Fibroblast of skin of left quadriceps (primary cell): ENCODE measurements around the gene KCNT2.
A peak's percentile ranks its signal among the peaks of the same experiment; 100 is the strongest.
"Not testable (repeated sequence)": the region's sequence is repeated elsewhere in the genome, so short reads cannot be mapped to it uniquely, and the experiment has no call there.

ENCODE experiments used
- DNase-seq, 2 experiments: peaks; one replicate each; pipeline ENCODE4 v3.0.0-alpha.2; 2013; ENCODE audit warnings: low read depth in 2 of 2

Gene KCNT2

DNA sequence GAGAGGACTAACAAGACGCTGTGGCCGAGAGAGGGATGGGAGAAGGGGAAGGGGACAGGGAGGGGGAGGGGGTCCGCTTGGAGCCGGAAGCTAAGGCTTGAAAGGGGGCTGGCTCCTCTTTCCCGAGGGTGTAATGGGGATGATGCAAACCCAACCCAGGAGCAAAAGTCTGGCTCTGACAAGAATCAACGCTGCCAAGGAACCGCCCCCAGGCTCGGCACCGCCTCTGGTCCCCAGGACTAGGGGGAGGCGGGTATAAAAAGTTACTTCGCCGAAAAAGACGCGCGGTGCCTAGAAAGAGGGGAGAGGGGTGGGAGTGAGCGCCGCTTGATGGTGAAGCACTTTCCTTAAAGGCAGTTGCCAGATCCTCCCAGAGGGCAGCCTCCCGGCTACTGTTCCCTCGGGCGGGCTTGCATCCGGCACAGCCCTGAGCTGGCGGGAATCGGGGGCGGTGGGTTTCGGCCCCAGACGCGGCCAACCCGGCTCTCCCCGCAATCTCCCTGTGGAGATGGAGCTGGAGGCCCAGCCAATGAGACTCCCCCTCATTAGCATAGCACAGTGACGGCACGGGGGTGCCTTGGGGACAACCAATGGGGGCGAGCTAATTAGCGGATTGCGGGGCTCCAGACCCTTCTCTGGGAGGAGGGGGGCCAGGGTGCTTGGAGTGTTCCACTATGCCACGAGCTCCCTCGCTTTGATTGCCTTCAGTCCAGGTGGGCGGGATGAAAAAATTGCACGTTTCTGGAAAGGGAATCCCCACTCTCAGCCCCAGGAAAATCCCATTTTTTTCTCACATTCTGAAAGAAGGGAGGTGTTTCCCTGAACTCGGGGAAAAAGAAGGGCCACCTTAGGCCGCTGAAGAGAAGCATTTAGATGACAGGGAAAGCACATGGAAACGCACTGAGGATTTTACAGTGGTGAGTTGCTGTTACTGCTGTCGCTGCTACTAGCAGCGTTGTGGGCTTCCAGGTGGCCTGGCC, at the start of gene KCNT2:
TSS of gene KCNT2 (minus strand) at position 51 of the 980 bp plus-strand sequence. CDS start 131 bp downstream, outside the sequence.
- DNase-seq, result peak; percentile 33 to 38

DNA sequence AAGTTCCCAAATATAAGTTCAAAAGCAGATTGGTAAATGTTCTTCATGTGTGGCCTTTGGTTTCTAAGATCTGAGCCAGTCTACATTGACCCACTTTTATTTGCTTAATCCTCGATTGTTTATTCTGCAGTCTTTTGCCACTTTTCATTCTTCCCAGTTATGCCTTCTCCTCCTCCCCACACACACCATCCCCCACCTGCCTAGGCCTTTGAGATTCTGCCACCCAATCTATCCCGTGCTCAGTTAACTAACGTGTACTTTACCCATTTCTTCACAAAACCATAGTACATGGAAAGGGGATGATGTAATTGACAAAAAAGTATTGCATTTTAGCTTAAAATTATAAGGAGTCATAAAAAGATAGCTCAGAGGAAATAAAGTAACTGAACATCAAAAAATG, 47.3 kb upstream of the KCNT2 start:
- DNase-seq, result no peak

DNA sequence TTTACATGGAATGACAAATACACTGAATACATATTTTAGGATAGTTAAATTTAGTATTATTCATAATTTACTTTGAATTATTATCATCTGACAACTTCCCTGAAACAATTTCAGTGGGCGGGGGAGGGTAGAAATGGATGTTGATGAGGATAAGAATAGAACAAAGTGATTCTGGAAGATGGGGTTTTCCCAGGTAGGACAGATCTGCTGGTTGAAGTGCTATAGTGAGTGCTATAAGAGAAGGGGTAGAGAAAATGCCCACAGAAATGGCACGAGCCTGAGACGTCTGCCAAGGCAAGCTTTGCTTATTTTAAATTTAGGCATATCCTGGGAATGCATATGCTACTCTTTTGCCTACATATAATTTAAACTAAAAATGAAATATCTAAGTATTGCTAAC, 46.8 kb upstream of the KCNT2 start:
- no peak for DNase-seq

DNA sequence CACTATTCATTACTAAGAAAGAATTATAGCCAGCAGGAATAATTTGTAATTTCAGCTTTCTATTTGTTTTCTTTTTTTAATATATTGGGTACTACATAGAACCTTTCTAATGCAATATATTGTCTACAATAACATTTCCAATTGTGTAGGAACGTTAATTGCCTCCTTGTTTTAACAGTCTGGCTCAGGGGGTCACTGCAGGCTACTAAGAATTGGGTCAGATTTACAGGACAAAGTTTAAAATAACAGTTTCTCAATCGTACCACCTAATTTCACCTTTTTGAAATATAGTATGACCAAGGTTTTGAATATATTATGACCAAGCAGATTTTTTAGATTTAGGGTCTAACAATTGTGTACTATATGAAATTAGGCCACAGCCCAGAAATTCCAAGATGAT, 46.0 kb upstream of the KCNT2 start:
- DNase-seq, result no peak

DNA sequence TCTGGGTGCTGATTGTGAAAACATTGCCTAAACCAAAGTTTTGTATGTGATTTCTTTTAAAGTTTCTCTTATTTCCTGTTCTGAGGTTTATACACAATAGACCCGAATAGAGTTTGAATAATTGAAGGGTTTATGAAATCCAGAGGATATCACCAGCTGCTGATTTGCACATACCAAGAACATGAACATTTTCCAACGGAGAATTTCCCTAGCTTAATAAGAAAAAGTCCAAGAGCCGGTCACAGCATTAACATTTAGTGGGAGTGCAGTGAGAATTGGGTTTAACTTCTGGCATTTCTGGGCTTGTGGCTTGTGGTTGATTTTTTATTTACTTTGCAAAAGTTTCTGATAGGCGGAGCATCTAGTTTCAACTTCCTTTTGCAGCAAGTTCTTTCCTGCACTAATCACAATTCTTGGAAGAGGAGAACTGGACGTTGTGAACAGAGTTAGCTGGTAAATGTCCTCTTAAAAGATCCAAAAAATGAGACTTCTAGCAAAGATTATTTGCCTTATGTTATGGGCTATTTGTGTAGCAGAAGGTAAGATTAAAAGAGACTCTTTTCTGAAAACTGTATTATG, 43.5 kb upstream of the KCNT2 start, which contains the start of gene CFH:
TSS of gene CFH (plus strand) at position 407 of the 579 bp plus-strand sequence. CDS start at position 482, 75 bp downstream.
- peak; percentile 75 to 79 for DNase-seq

DNA sequence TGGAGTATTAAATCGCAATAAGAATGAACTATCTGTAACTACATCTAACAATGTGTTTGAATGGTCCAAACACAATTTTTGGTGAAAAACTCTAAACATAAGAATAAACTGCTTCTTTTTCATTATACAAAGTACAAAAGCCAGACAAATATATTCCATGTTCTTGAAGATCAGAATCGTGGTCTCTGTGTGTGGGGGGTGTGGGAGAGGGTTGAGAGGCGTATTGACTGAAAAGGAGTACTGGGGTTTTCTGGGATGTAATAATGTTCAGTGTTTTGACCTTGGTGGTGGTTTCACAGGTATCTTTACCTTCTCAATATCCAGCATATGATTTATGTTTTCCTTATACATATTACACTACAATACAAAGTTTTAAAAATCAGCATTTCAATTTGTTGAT, 42.8 kb upstream of the KCNT2 start:
- DNase-seq, result no peak

DNA sequence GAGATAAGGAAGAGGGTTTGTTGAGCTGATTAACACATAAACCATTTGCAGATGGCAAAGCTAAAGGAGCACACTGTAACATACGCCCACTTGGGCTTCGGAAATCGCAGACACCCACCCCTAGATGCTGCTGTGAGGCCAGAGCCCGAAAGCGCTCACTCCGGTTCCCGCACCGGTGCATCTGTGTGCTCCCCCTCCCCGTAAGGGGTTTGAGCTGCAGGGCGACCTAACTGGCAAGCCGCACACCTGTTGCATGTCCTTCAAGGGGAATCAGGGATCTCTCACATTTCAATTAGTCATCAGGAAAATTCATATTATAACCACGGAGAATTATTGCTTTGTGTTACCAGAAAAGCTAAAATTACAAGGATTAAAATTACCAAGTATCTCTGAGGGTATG, 42.2 kb upstream of the KCNT2 start:
- DNase-seq, result no peak

DNA sequence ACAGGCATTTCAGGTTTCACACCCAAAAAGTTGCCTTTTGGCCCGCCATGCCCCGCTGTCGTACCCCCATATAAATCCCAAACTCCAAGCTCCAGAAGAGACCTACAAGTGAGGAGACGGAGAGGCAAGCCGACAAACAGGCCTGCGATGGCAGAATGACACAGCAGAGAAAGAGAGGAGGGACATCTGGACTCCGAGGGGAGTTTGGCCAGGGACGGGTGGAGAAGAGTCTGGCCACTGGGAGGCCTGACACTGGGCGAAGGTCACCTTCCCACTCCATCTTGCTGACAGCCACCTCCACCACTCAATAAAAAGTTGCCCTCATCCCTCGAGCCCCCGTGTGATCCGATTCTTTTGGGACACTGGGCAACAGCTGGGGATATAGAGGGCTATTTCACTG, 41.8 kb upstream of the KCNT2 start:
- DNase-seq, result no peak

DNA sequence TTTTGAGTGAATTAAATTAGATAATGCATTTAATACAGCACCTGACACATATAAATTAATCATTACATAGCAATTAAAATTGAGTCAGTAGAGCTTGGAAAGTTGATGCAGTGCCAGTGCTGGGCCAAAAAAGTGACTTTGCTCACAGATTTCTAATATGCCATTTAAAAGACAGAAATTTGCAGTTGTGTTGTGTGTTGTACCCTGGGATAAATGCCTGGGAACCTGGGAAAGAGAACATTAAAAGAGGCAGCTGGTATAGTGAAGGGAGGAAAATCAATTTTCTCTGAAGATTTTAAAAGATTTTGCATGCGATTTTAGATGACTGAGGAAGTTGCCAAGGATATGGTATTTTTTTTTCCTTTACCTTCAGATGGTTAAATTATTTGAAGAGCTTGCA, 32.7 kb upstream of the KCNT2 start:
- no peak for DNase-seq

DNA sequence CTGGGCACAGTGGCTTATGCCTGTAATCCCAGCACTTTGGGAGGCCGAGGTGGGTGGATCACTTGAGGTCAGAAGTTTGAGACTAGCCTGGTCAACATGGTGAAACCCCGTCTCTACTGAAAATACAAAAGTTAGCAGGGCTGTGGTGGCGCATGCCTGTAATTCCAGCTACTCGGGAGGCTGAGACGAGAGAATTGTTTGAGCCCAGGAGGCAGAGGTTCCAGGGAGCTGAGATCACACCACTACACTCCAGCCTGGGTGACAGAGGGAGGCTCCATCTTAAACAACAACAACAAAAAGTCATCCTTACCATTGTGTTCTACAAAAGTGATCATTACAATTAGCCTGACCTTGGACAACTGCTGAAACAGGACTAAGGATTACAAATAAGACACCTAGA, 31.1 kb upstream of the KCNT2 start:
- not testable (repeated sequence) for DNase-seq

DNA sequence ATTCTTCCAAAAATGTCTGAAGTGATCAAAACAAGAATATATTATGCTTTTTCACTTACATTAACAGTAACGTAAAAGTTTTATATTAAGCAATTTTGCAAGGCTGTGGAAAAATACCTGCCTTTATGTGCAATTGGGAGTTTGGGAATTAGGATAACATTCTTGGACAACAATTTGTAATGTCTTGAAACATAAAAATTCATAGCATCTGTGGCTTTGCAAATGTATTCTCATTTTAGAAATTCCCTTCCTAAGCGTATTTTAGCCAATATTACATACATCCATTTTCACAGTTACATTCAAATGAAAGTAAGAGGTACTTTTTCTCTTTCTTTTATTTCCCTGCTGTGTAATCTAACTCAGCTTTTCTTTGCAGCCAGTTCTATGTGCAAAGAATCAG, 30.2 kb upstream of the KCNT2 start:
- no peak for DNase-seq

DNA sequence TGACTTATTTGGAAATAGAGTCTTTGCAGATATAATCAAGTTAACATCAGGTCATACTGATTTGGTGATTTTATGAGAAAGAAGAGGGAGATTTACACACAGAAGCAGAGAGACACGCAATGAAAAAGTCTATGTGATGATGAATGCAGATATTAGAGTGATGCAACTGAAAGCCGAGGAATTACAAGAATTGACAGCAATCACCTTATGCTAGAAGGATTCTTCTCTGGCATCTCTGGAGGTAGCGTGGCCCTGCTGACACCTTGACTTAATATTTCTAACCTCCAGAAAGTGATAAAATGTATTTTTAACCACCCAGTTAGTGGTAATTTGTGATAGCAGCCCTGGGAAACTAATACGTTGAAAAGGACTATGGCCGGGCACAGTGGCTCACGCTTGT, 29.4 kb upstream of the KCNT2 start:
- DNase-seq, result no peak

DNA sequence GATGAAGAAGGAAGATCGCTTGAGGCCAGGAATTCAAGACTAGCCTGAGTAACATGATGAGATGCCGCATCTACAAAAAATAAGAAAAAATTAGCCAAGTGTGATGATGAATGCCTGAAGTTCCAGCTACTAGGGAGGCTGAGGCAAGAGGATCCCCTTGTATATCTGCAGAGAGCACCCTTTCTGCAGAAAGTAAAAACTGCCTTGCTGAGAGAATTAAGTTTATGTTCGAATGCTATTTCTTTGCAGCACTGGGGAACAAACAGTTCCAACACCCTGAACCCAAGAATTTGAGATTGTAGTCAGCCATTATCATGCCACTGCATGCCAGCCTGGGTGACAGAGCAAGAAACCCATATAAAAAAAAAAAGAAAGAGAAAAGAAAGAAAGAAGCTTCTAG, 20.6 kb upstream of the KCNT2 start:
- DNase-seq, result no peak

DNA sequence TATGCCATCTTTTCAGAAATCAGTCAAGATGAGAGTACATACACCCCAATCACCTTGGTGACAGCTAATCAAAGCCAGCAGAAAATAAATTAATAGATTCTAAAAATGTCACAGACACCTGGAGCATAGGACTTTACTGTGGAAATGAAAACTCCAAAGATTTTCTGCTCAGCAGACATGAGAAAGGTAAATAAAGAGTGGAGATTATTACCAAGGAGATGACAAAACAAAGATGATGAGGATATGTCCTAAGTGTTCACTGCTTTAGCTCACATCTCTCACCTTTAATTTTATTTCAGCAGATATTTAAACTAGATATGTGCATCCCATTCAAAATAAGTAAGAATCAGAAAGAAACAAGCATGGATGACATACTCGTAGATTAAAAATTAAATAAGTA, 14.8 kb upstream of the KCNT2 start:
- DNase-seq, result no peak

DNA sequence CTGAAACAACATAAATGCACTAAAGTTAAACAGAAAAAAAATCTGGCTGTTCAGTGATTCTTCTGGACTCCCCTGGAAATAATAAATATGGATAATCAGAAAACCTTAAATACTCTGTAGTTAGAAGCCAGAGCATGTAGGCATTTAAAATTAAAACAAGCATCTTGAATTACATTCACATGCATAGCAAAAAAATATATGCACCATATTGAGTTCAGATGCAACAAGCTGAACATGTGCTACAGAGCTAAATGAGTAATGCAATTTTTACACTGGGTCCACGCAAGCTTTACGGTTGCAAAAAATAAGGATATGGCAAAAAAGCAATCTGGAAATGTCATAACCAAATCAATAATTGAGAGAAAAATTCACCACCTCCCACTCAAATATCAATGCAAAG, 11.5 kb upstream of the KCNT2 start:
- DNase-seq, result no peak

DNA sequence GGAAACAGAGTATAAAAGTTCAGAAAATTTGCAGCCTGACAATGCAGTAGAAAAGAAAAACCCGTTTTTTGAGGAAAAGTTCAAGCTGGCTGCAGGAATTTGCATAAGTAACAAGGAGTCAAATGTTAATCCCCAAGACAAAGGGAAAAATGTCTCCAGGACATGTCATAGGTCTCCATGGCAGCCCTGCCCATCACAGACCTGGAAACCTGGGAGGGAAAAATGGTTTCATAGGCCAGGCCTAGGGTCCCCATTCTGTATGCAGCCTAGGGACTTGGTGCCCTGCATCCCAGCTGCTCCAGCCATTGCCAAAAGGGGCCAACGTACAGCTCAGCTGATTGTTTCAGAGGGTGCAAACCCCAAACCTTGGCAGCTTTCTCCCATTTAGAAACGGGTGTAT, 3.6 kb upstream of the KCNT2 start:
- no peak for DNase-seq

DNA sequence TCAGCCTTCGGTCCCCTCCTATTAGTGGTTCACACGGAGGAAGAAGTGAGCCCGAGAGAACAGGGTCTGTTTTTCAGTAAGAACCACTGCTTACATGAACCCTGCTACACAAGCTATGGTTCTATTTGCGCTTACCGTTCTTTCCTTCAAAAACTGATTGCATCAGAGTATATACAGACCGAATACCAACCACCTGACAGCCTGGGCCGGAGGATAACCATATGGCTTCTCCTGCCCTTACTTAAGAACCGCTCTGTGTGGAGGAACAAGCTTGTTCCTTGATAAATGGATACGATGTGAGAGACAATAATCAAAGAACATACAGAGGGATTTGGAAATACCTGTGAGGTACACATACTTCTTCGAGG, 1.1 kb upstream of the KCNT2 start:
- no peak for DNase-seq

DNA sequence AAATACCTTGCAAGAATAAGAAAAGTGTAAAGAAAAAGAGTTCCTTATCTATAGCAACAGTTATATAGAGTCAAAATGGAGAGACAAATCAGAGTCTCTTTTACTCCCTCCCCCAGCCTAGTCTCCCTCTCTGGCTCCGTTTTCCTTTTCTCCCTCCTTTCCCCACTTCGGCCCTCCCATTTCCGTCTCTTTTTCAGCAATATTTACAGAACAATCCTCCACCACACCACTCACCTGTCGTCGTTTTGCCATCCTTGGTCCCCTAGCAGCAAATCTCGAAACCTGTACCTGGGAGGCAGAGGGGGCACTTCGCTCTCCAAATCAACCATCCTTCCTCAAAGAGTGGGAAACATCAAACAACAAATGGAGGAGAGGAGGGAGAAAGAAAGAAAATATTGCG, 259 bp downstream of the KCNT2 start:
- no peak for DNase-seq

DNA sequence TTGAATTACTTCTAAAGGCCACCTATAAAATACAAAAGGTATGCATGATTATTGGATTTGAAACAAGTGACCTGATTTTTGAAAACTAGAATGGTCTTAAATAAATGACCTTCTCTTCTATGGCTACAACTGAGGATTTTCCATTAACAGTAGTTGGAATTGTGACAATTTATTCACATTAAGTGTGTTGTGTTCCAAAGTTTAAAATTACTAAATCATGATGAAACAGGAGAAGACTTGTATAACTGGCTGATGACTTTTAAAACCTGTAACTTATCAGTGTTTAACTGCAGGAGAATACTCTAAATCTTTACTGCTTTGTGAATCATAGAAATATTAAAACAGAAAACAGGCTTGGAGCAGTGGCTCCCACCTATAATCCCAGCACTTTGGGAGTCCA, 4.6 kb downstream of the KCNT2 start:
- DNase-seq, result no peak

DNA sequence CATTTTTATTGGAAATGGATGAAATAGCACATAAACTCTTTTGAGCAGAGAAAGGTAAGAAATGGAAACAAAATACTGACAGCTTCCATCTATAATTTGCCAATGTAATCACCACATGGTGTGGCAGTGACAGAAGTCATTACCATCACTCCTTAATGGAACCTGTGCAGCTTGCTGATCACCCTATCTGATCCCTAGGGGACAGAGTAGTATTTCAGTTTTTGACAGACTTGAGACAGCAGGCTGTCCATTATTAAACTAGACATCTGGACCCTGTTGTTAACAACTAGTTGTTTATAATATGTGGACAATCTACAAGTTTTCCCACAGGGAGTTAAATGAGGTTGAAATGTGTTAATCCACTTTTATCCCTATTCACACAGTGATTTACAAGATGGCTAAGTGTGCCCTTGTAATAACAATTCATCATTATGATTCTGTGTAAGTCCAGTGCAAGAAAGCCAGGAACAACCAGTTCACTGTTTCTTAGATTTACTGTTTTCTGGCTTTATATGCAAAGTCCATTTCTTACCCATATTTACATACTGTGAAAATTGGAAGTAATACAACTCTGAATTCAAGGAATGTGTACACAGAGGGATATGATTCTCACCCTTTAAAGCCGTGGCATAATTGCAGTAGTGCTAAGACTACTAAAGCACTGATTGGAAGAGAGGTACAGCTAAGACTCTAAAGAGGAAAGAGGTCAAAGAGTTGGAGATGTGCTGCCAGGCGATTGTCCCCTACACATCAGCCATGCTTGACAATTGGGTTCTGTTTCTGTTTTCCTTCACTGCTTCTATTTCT, 9.1 kb downstream of the KCNT2 start:
- DNase-seq, result no peak

DNA sequence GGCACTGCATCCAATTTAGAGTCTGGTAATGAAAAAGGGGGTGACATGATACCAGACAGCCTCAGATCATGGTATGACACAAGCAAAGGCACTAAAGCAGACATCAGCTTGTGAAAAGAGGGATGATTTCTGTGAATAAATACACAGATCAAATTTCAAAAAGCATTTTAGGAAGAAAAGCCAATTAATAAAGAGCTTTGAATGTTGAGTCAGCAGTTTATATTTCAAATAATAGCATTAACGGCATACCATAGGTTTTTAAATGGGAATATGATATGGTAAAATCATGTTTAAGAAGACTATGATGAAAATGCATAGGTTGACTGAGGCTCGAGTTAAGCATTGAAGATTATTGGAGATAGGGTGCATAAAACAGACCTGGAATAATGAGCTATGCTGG, 13.5 kb downstream of the KCNT2 start:
- DNase-seq, result no peak

DNA sequence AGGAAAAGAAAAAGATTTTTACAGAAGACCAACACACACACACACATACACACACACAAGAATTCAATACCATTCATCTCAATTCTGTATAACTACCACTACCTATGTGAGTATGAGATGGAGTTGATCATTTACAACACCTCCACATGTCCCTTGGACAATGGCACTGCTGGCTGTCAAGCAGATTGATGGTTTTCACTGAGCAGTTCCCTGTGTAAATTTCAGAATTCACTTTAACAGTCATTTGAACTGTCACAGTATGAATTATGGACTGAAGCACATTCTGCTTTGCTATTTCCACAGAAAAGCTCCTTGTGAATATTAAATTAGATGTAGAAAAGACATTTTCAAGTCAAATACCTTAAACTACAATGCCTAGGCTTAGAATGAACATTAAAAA, 14.3 kb downstream of the KCNT2 start:
- no peak for DNase-seq
